SJSA1 (cell line): Measurements from ENCODE around the gene LRRC32. TPM values are rescaled to one million over a fixed set of nuclear protein-coding genes. Genes with fewer than 3 reads are reported as not detected.

Experiments
- DNase-seq, 2 experiments: peaks; one replicate each; pipeline ENCODE4 v3.0.0-alpha.2; 2015 to 2020; ENCODE audit warnings: low spot score in 2 of 2, low read depth in 1 of 2
- H3K27ac ChIP-seq: fragments of 250-450 bp; sonication (Bioruptor Pico); 2 replicates; pipeline ENCODE4 v1.5.1; 2020; ENCODE audit warnings: mild to moderate bottlenecking, moderate library complexity
- H3K27me3 ChIP-seq: fragments of 250-450 bp; sonication (Bioruptor Pico); replicated peaks from 2 replicates; pipeline ENCODE4 v1.5.1; 2020; ENCODE audit warnings: mild to moderate bottlenecking, moderate library complexity
- H3K36me3 ChIP-seq: fragments of 250-450 bp; sonication (Bioruptor Pico); 2 replicates; pipeline ENCODE4 v1.5.1; 2020; ENCODE audit warnings: mild to moderate bottlenecking
- H3K4me1 ChIP-seq: fragments of 250-450 bp; sonication (Bioruptor Pico); replicated peaks from 2 replicates; pipeline ENCODE4 v1.6.1; 2021; ENCODE audit warnings: mild to moderate bottlenecking
- H3K4me3 ChIP-seq: fragments of 250-450 bp; sonication (Bioruptor Pico); 2 replicates; pipeline ENCODE4 v1.5.1; 2020; ENCODE audit warnings: mild to moderate bottlenecking
- H3K9me3 ChIP-seq: fragments of 250-450 bp; sonication (Bioruptor Pico); replicated peaks from 2 replicates; pipeline ENCODE4 v1.5.1; 2020; ENCODE audit warnings: mild to moderate bottlenecking
- total RNA-seq: library from RNA; depleted of rRNA; stranded (reverse); fragments of >200 nt; shearing (Covaris generic); gene quantifications from 2 replicates; pipeline ENCODE4 v1.2.3, GENCODE V29; 2014; rRNA removed

Gene LRRC32
- total RNA-seq: 7.8 and 8.1 TPM in 2 replicates

- H3K36me3 ChIP-seq: no peaks in the 10 kb centered on the region
- peaks cover 26% of the 10 kb centered on the region for H3K4me1 ChIP-seq
- H3K27ac ChIP-seq: peak within 1 kb of the TSS; percentile 42; the same call in 1 of the 2 replicates
- peak within 1 kb of the TSS; percentile 41 for H3K4me3 ChIP-seq
- no peaks in the 10 kb centered on the region for H3K27me3 ChIP-seq
- no peak for DNase-seq
- H3K9me3 ChIP-seq: no peaks in the 10 kb centered on the region
Observed at GRCh38 chr11:76670485-76671236, at the start of gene LRRC32. LRRC32 (minus strand) TSS chr11:76670747; CDS start chr11:76665954, 4,793 bp downstream.

- H3K27ac ChIP-seq: no peak overlapping the region
- H3K9me3 ChIP-seq: no peaks in the 10 kb centered on the region
- no peak for DNase-seq
- no peaks in the 10 kb centered on the region for H3K4me1 ChIP-seq
- no peak overlapping the region for H3K4me3 ChIP-seq
- no peaks in the 10 kb centered on the region for H3K36me3 ChIP-seq
- no peaks in the 10 kb centered on the region for H3K27me3 ChIP-seq
Observed at GRCh38 chr11:76719686-76720085, 49.1 kb upstream of the LRRC32 start.

- Histone ChIP-seq H3K4me3 (no peak overlapping the region), H3K27me3 (no peaks in the 10 kb centered on the region), H3K4me1 (no peaks in the 10 kb centered on the region), H3K27ac (no peak overlapping the region), H3K36me3 (no peaks in the 10 kb centered on the region), H3K9me3 (no peaks in the 10 kb centered on the region)
- DNase-seq: no peak
Observed at GRCh38 chr11:76719281-76719680, 48.7 kb upstream of the LRRC32 start.

- no peak for DNase-seq
- Histone ChIP-seq H3K27ac (no peak overlapping the region), H3K4me3 (no peak overlapping the region), H3K27me3 (no peaks in the 10 kb centered on the region), H3K9me3 (no peaks in the 10 kb centered on the region), H3K36me3 (no peaks in the 10 kb centered on the region), H3K4me1 (no peaks in the 10 kb centered on the region)
Observed at GRCh38 chr11:76717816-76718215, 47.3 kb upstream of the LRRC32 start.

GRCh38 chr11:76717369-76717768 is 46.8 kb upstream of the LRRC32 start:
- Histone ChIP-seq H3K4me1 (no peaks in the 10 kb centered on the region), H3K27ac (no peak overlapping the region)

GRCh38 chr11:76716268-76716667 is 45.7 kb upstream of the LRRC32 start:
- Histone ChIP-seq H3K36me3 (no peaks in the 10 kb centered on the region), H3K4me3 (no peak overlapping the region), H3K9me3 (no peaks in the 10 kb centered on the region), H3K27me3 (no peaks in the 10 kb centered on the region), H3K4me1 (no peaks in the 10 kb centered on the region), H3K27ac (no peak overlapping the region)
- no peak for DNase-seq

More at GRCh38 chr11:76717369-76717768, 46.8 kb upstream of the LRRC32 start:
- no peak for DNase-seq
- Histone ChIP-seq H3K9me3 (no peaks in the 10 kb centered on the region), H3K27me3 (no peaks in the 10 kb centered on the region), H3K36me3 (no peaks in the 10 kb centered on the region), H3K4me3 (no peak overlapping the region)

GRCh38 chr11:76714493-76714892 is 43.9 kb upstream of the LRRC32 start:
- H3K36me3 ChIP-seq: no peaks in the 10 kb centered on the region
- H3K27me3 ChIP-seq: no peaks in the 10 kb centered on the region
- no peaks in the 10 kb centered on the region for H3K9me3 ChIP-seq
- DNase-seq: no peak
- H3K27ac ChIP-seq: no peak overlapping the region
- H3K4me3 ChIP-seq: no peak overlapping the region
- no peaks in the 10 kb centered on the region for H3K4me1 ChIP-seq

GRCh38 chr11:76713499-76713898 is 43.0 kb upstream of the LRRC32 start:
- no peak overlapping the region for H3K4me3 ChIP-seq
- no peaks in the 10 kb centered on the region for H3K9me3 ChIP-seq
- H3K27me3 ChIP-seq: no peaks in the 10 kb centered on the region
- DNase-seq: no peak
- no peak overlapping the region for H3K27ac ChIP-seq
- no peaks in the 10 kb centered on the region for H3K36me3 ChIP-seq
- no peaks in the 10 kb centered on the region for H3K4me1 ChIP-seq

GRCh38 chr11:76712125-76712524 is 41.6 kb upstream of the LRRC32 start:
- no peak for DNase-seq
- Histone ChIP-seq H3K4me3 (no peak overlapping the region), H3K27me3 (no peaks in the 10 kb centered on the region), H3K36me3 (no peaks in the 10 kb centered on the region), H3K27ac (no peak overlapping the region), H3K4me1 (no peaks in the 10 kb centered on the region), H3K9me3 (no peaks in the 10 kb centered on the region)

GRCh38 chr11:76709756-76710155 is 39.2 kb upstream of the LRRC32 start:
- DNase-seq: no peak
- Histone ChIP-seq H3K27me3 (no peaks in the 10 kb centered on the region), H3K4me3 (no peak overlapping the region), H3K36me3 (no peaks in the 10 kb centered on the region), H3K27ac (no peak overlapping the region), H3K9me3 (no peaks in the 10 kb centered on the region), H3K4me1 (no peaks in the 10 kb centered on the region)

GRCh38 chr11:76708972-76709660 is 38.6 kb upstream of the LRRC32 start:
- Histone ChIP-seq H3K36me3 (no peaks in the 10 kb centered on the region), H3K4me1 (no peaks in the 10 kb centered on the region), H3K4me3 (no peak overlapping the region), H3K27ac (no peak overlapping the region), H3K9me3 (no peaks in the 10 kb centered on the region), H3K27me3 (no peaks in the 10 kb centered on the region)
- no peak for DNase-seq

GRCh38 chr11:76707293-76707825 is 36.8 kb upstream of the LRRC32 start:
- DNase-seq: no peak
- Histone ChIP-seq H3K4me3 (no peak overlapping the region), H3K9me3 (no peaks in the 10 kb centered on the region), H3K27me3 (no peaks in the 10 kb centered on the region), H3K36me3 (no peaks in the 10 kb centered on the region), H3K27ac (no peak overlapping the region), H3K4me1 (peaks cover under 1% of the 10 kb centered on the region; the same call in 1 of the 2 replicates)

GRCh38 chr11:76706667-76707066 is 36.1 kb upstream of the LRRC32 start:
- Histone ChIP-seq H3K4me3 (no peak overlapping the region), H3K36me3 (no peaks in the 10 kb centered on the region), H3K27me3 (no peaks in the 10 kb centered on the region), H3K9me3 (no peaks in the 10 kb centered on the region), H3K27ac (no peak overlapping the region), H3K4me1 (peaks cover 7% of the 10 kb centered on the region)
- no peak for DNase-seq

- H3K27me3 ChIP-seq: no peaks in the 10 kb centered on the region
- no peaks in the 10 kb centered on the region for H3K9me3 ChIP-seq
- no peaks in the 10 kb centered on the region for H3K36me3 ChIP-seq
- H3K4me3 ChIP-seq: no peak overlapping the region
- no peak overlapping the region for H3K27ac ChIP-seq
- no peak for DNase-seq
- peaks cover 16% of the 10 kb centered on the region for H3K4me1 ChIP-seq
Observed at GRCh38 chr11:76705826-76706225, 35.3 kb upstream of the LRRC32 start.
